Spleen (tissue), 7 donors: ENCODE results near the gene MATN1.
A peak's percentile ranks its signal among the peaks of the same experiment; 100 is the strongest.

Experiments
- CTCF ChIP-seq, 11 experiments: fragments of 200-600 bp in 7 of 11; fragments of 450-650 bp in 4 of 11; sonication (generic) in 4 of 11; IDR thresholded peaks in 8 of 11; conservative IDR thresholded peaks in 3 of 11; 1 replicate in 7 of 11; 2 replicates in 4 of 11; pipeline versions ENCODE4 v1.4.0 to v1.8.0; 2016 to 2021; ENCODE audit warnings: antibody characterized with exemption in 11 of 11, inconsistent platforms in 4 of 11, mild to moderate bottlenecking in 1 of 11
- POLR2A ChIP-seq, 3 donors: fragments of 450-650 bp; IDR thresholded peaks; one replicate each; pipeline ENCODE4 v1.5.1; 2017; ENCODE audit warnings: antibody characterized with exemption in 3 of 3, mild to moderate bottlenecking in 1 of 3
- donor health status: DM: no; HTN: no; CAD: no; lungs with moderate emphysema.
- donor health status: DM: no; HTN: no; CAD: no.
- donor health status: DM: no; HTN: no; CAD: no.

- TF ChIP-seq CTCF (IDR thresholded peaks at IDR 0.05 in 8 of 11, conservative IDR thresholded peaks at IDR 0.05 in 3 of 11) = peak in 6 of 11 experiments; percentile 5 to 47 (median 34)
- peak; percentile 87 to 93 (median 89) for TF ChIP-seq POLR2A (IDR thresholded peaks at IDR 0.05)
Measured at GRCh38 chr1:30757352-30758120, 34.2 kb upstream of the MATN1 start, which contains the start of gene LAPTM5.
